Nephron (organoid): ENCODE data around the gene EHD4.

Experiments
- H3K27ac Mint-ChIP-seq, 3 experiments: 2 replicates each; pipeline ENCODE4 v1.8.0; 2020; ENCODE audit warnings: mixed read lengths in 3 of 3, mild to moderate bottlenecking in 2 of 3, moderate library complexity in 1 of 3
- H3K27me3 Mint-ChIP-seq: 2 replicates; pipeline ENCODE4 v1.8.0; 2021; ENCODE audit warnings: low read depth, mild to moderate bottlenecking, moderate library complexity, mixed read lengths
- H3K36me3 Mint-ChIP-seq: 2 replicates; pipeline ENCODE4 v1.8.0; 2020; ENCODE audit warnings: low read depth, mixed read lengths
- H3K4me1 Mint-ChIP-seq: 2 replicates; pipeline ENCODE4 v1.8.0; 2020; ENCODE audit warnings: mixed read lengths
- H3K4me3 Mint-ChIP-seq, 3 experiments: 2 replicates each; pipeline ENCODE4 v1.8.0; 2020; ENCODE audit warnings: mild to moderate bottlenecking in 3 of 3, mixed read lengths in 3 of 3, moderate library complexity in 2 of 3
- H3K9me3 Mint-ChIP-seq: 2 replicates; pipeline ENCODE4 v1.8.0; 2020; ENCODE audit warnings: mixed read lengths
- TF ChIP-seq, protein P1 (sequence below), 3 experiments: fragments of 200-600 bp; sonication (generic); IDR thresholded peaks; one replicate each; pipeline ENCODE4 v1.5.0; 2021; ENCODE audit warnings: antibody characterized with exemption in 3 of 3; ENCODE audit not compliant: unreplicated experiment in 3 of 3

EHD4 gene

DNA sequence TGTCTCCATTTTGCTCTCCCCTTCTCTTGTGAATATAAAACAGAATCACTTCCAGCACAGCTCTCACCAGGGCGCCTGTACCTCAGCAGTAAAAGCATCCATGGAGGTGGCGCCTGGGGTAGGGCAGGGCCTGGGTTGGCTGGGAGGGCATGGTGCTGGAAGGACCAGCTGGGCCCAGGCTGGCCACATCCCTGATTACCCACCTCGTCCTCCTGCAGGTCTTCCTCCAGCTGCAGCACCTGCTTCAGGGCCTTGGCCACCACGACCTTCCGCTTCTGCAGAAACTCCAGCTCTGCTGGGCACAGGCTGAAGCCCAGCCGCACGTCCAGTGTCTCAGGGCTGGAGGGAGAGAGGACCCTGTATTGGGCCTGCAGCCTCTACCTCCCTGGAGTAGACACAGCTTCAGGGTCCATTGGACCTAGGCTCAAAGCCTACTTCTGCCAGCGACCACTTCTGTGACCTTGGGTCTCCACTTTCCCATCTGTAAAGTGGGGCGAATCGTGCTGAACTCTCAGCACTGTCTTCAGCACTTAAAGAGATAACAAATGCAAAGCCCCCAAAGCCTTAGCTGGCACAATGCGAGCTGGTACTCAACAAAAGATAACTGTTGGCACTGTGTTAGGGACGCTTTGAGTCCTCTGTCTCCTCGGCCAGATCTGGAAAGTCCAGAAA lies 24.7 kb upstream of the EHD4 start:
- H3K36me3 Mint-ChIP-seq: no peaks in the 10 kb centered on the region
- TF ChIP-seq, protein P1, sequence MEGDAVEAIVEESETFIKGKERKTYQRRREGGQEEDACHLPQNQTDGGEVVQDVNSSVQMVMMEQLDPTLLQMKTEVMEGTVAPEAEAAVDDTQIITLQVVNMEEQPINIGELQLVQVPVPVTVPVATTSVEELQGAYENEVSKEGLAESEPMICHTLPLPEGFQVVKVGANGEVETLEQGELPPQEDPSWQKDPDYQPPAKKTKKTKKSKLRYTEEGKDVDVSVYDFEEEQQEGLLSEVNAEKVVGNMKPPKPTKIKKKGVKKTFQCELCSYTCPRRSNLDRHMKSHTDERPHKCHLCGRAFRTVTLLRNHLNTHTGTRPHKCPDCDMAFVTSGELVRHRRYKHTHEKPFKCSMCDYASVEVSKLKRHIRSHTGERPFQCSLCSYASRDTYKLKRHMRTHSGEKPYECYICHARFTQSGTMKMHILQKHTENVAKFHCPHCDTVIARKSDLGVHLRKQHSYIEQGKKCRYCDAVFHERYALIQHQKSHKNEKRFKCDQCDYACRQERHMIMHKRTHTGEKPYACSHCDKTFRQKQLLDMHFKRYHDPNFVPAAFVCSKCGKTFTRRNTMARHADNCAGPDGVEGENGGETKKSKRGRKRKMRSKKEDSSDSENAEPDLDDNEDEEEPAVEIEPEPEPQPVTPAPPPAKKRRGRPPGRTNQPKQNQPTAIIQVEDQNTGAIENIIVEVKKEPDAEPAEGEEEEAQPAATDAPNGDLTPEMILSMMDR (IDR thresholded peaks at IDR 0.05; ENCODE audit: unreplicated experiment in 3 of 3): no peak
- peaks cover 12% of the 10 kb centered on the region for H3K27me3 Mint-ChIP-seq
- H3K27ac Mint-ChIP-seq: no peak overlapping the region
- no peaks in the 10 kb centered on the region for H3K4me1 Mint-ChIP-seq
- no peak overlapping the region for H3K4me3 Mint-ChIP-seq
- no peaks in the 10 kb centered on the region for H3K9me3 Mint-ChIP-seq

DNA sequence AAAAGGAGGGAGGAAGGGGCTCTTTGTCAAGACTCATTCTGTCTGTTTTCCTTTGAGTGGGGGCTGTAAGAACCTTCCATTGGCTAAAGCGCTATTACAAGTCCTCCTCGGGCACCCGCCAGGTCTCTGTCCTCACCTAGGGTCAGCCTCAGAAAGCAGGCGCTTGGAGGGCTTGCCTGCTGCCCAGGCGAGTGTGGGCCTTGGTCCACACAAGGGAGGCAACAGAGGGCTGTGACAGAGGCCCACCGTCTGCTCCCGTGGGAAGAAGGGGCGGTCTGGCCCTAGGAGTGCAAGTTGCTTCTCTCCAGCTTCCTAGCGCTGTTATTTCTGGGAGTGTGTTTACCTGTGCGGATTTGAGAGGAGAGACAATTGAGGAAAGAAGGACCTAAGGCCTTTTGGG lies 24.0 kb upstream of the EHD4 start:
- TF ChIP-seq, protein P1 (IDR thresholded peaks at IDR 0.05; ENCODE audit: unreplicated experiment in 3 of 3): no peak
- Mint-ChIP-seq H3K4me3 (no peak overlapping the region), H3K27me3 (peaks cover 12% of the 10 kb centered on the region), H3K4me1 (no peaks in the 10 kb centered on the region), H3K27ac (no peak overlapping the region), H3K36me3 (no peaks in the 10 kb centered on the region), H3K9me3 (no peaks in the 10 kb centered on the region)

DNA sequence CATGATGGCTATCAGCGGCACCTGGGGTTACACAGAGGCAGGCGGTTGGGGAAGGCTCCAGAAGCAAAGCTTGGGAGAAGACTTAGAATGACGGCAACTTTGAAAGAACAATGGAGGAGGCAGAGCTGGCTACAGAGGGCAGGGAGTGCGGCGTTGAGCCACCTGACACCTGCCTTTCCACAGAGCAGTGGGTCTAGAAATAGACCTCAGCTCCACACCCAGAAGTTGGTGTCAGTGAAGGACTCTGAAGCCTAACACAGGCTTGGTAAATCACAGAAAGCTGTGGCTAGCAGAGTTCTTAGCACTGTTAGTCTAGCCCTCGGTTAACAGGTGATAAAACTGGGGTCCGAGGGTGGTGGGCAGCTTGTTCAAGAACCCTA lies 23.1 kb upstream of the EHD4 start:
- H3K27ac Mint-ChIP-seq: no peak overlapping the region
- TF ChIP-seq, protein P1 (IDR thresholded peaks at IDR 0.05; ENCODE audit: unreplicated experiment in 3 of 3): no peak
- H3K9me3 Mint-ChIP-seq: no peaks in the 10 kb centered on the region
- peaks cover 7% of the 10 kb centered on the region for H3K27me3 Mint-ChIP-seq
- no peaks in the 10 kb centered on the region for H3K4me1 Mint-ChIP-seq
- H3K4me3 Mint-ChIP-seq: no peak overlapping the region
- H3K36me3 Mint-ChIP-seq: no peaks in the 10 kb centered on the region

DNA sequence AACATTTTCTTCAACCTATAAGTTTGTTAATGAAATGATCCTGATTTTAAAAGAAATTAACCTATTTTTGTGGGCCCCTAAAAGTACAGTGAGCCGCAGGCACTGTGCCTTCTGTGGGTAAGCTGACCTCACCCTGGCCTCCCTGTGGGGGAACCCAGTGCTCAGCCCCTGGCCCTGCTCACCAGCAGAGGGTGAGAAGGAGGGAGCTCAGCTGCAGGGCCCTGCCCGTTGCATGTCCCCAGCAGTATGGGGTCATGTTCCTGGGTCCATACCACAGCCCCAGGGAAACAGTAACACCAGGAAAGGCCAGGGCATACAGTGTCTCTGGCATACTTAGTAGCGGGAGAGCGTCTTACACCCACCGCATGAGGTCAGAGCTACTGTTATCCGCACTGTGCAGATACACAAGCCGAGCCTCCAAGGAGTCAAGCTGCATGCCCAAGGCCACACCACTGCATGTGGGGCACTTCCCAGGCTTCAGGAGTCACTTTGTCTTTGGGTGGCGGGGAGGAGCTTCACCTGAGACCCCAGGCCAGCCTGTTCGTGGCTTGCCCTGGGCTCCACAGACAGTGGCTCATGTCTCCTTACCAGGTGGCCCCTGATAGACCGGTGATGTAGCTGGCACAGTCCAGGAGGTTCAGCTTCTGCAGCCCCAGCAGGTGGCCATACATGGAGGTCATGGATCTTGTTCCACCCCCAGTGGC lies 22.6 kb upstream of the EHD4 start:
- Mint-ChIP-seq H3K36me3 (no peaks in the 10 kb centered on the region), H3K9me3 (no peaks in the 10 kb centered on the region), H3K27me3 (peaks cover 3% of the 10 kb centered on the region), H3K4me1 (no peaks in the 10 kb centered on the region), H3K4me3 (no peak overlapping the region), H3K27ac (no peak overlapping the region)
- TF ChIP-seq, protein P1 (IDR thresholded peaks at IDR 0.05; ENCODE audit: unreplicated experiment in 3 of 3): no peak

DNA sequence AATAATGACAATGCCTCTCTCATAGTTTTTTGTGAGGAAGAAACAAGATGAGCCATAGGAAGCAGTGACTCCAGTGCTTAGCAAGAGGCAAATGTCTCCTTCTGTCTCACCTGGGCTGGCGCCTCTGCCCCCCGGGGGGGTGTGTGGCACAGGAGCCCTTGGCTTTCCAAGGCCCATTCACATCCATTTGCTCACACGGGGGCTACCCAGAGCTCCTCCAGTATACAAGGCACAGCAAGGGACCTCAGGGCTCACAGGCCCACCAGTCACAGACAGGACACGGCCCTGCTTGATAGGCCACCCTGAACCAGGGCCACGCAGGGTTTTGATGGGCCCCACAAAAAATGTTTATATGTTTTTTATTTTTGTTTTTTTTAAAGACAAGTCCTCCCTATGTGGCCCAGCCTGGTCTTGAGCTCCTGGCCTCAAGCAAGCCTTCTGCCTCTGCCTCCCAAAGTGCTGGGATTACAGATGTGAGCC lies 21.9 kb upstream of the EHD4 start:
- Mint-ChIP-seq H3K27me3 (peaks cover 7% of the 10 kb centered on the region), H3K4me1 (no peaks in the 10 kb centered on the region), H3K4me3 (no peak overlapping the region), H3K27ac (no peak overlapping the region), H3K9me3 (no peaks in the 10 kb centered on the region), H3K36me3 (no peaks in the 10 kb centered on the region)
- TF ChIP-seq, protein P1 (IDR thresholded peaks at IDR 0.05; ENCODE audit: unreplicated experiment in 3 of 3): no peak
